Measurements from ENCODE around the gene TAF11. TPM values are rescaled to one million over a fixed set of nuclear protein-coding genes. Genes with fewer than 3 reads are reported as not detected.
A peak's percentile ranks its signal among the peaks of the same experiment; 100 is the strongest.

TAF11 gene
- total and polyA plus RNA-seq, 11 donors = 14.6 to 75.7 (median 21.8) TPM

DNA sequence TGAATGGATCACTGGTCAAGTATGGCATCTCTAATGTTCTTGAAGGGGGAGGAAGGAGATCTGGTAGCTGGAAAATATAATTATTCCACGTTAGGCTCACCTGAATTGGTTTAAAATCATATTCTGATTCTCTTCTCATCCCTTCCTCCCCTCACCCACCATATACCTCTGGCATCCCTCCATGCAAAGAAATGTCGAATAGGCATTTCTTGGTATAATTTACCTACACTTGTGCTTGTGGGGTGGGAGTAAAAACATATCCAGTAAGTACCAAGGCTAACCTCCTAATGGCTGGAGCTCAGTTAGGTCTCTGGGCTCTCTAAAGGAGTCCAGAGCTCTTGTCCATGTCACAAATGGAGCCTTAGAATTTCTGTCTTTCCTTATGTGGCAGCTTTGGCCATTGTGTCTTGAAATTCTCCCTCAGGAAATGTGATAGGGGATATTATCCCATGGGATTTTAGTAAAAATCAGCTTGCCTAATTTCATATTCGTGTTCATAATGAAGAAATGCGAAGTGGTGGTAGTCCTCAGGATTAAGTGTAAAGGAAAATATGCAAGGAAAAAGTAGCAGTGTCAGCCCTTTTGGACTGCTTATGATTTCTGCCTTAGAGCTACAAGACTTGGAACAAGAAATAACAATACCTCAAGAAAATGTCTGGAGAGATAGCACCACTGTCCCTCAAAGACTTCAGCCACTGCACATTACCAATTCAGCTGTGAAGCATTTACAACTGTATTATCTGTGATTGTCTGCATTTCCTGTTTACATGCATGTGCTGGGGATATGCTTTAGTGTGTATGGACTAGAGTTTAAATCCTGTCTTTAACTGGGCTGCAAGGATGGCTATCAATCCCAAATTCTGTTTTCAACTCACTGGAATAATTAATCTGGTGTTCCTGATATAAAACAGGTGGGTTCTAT lies 12.3 kb downstream of the TAF11 start:
- ATAC-seq = no peak
- peaks cover 0 to 100% (median 99%) of the 10 kb centered on the region in 9 donors for H3K36me3 ChIP-seq
- H3K9me3 ChIP-seq = no peaks in the 10 kb centered on the region
- 80 to 90% (median 83%) methylated on average over 4 of the region's 4 CpGs for WGBS, 4 donors
- TF ChIP-seq POLR2A (IDR thresholded peaks at IDR 0.05) = no peak
- TF ChIP-seq, protein P1, sequence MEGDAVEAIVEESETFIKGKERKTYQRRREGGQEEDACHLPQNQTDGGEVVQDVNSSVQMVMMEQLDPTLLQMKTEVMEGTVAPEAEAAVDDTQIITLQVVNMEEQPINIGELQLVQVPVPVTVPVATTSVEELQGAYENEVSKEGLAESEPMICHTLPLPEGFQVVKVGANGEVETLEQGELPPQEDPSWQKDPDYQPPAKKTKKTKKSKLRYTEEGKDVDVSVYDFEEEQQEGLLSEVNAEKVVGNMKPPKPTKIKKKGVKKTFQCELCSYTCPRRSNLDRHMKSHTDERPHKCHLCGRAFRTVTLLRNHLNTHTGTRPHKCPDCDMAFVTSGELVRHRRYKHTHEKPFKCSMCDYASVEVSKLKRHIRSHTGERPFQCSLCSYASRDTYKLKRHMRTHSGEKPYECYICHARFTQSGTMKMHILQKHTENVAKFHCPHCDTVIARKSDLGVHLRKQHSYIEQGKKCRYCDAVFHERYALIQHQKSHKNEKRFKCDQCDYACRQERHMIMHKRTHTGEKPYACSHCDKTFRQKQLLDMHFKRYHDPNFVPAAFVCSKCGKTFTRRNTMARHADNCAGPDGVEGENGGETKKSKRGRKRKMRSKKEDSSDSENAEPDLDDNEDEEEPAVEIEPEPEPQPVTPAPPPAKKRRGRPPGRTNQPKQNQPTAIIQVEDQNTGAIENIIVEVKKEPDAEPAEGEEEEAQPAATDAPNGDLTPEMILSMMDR (IDR thresholded peaks at IDR 0.05) = no peak
- DNase-seq = no peak
- no peak overlapping the region for H3K27ac ChIP-seq
- intact Hi-C loops (cut with DNase I) = loop anchor here in 2 of 10 donors (10.0 kb wide), 2 partner anchors 111 to 269 kb away; partner anchors contain the start of gene TCP11 (in 1 of the 2)
- H3K27me3 ChIP-seq = no peaks in the 10 kb centered on the region
- no peaks in the 10 kb centered on the region for H3K4me1 ChIP-seq
- H3K4me3 ChIP-seq = no peak overlapping the region

DNA sequence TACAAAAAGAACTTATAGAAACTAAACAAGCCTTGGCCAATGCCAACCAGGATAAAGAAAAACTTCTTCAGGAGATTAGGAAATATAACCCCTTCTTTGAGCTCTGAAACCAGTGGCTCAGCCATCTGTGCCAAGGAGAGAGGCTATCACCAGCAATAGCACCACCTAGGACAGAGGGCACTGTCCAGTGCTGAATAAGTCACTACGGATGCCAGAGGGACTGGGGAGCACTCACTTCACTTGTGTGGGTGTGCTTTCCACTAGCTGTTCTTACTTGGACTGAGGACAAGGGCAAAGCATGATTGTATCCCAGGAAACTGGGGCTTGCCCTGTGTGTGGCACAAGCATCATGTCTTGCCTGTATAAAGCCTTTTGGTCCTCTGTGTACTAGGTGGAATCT lies 15.5 kb downstream of the TAF11 start:
- 33 to 53% (median 52%) methylated on average over 1 of the region's 1 CpG for WGBS, 4 donors
- H3K36me3 ChIP-seq = peaks cover 0 to 100% (median 93%) of the 10 kb centered on the region in 9 donors

DNA sequence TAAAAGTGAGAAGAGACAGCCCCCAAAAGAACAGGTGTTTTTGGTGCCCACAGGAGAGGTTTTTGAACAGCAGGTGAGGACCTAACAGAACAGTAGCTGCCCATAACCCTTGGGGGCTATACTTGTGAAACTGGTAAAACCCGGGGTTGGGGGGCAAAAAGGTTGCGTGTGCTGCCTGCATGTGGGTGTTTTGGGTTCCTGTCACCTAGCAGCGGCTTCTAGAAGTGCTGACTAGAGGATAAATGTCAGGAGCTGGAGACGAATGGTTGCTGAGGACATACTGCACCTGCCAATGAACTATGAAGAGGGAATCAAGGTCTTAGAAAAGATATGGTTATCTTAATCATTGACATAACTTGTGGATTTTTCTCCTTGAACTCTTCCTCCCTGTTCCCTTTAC lies 16.0 kb downstream of the TAF11 start:
- Histone ChIP-seq H3K27me3 (no peaks in the 10 kb centered on the region), H3K27ac (no peak overlapping the region), H3K9me3 (no peaks in the 10 kb centered on the region), H3K36me3 (peaks cover 0 to 100% (median 92%) of the 10 kb centered on the region in 9 donors), H3K4me3 (no peak overlapping the region), H3K4me1 (peaks cover 0 to 10% (median 0%) of the 10 kb centered on the region in 12 donors)
- ATAC-seq = no peak
- WGBS, 4 donors = 75 to 87% (median 82%) methylated on average over 4 of the region's 4 CpGs
- DNase-seq = no peak
- intact Hi-C loops (cut with DNase I) = loop anchor here in 2 of 10 donors (10.0 kb wide), 2 partner anchors 107 to 273 kb away; partner anchors contain the start of gene TCP11 (in 1 of the 2)
- TF ChIP-seq, protein P1 (IDR thresholded peaks at IDR 0.05) = no peak
- no peak for TF ChIP-seq POLR2A (IDR thresholded peaks at IDR 0.05)

More for the DNA sequence above, 15.5 kb downstream of the TAF11 start:
- Histone ChIP-seq H3K27me3 (no peaks in the 10 kb centered on the region), H3K27ac (no peak overlapping the region), H3K4me3 (no peak overlapping the region), H3K4me1 (peaks cover 0 to 6% (median 0%) of the 10 kb centered on the region in 12 donors), H3K9me3 (no peaks in the 10 kb centered on the region)
- intact Hi-C loops (cut with DNase I) = loop anchor here in 2 of 10 donors (10.0 kb wide), 2 partner anchors 108 to 272 kb away; partner anchors contain the start of gene TCP11 (in 1 of the 2)
- TF ChIP-seq POLR2A (IDR thresholded peaks at IDR 0.05) = no peak
- TF ChIP-seq, protein P1 (IDR thresholded peaks at IDR 0.05) = no peak
- ATAC-seq (no peak), DNase-seq (no peak)

DNA sequence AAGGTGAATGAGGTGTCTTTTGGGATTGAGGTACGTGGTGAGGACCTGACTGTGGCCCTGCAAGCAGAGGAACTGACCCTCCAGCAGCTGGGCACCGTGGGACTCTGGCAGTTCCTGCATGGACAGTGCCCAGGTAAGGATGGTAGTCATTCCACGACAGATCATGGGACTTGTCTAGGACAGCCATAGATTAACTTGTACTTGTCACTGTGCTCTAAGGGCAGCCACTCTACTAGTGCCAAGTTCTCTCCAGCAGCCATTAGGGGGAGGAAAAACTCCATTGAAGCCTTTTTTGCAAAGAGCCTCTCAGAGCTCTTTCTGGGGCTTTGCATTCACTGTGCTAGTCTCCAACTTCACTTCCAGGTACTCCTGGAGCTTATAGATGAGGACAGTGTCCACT lies 20.4 kb downstream of the TAF11 start:
- Histone ChIP-seq H3K9me3 (no peaks in the 10 kb centered on the region), H3K36me3 (peaks cover 0 to 89% (median 60%) of the 10 kb centered on the region in 9 donors), H3K4me1 (peaks cover 0 to 35% (median 9%) of the 10 kb centered on the region in 12 donors), H3K27ac (peak overlapping the region in 6 of 12 donors; percentile 17 to 58 (median 40)), H3K27me3 (no peaks in the 10 kb centered on the region), H3K4me3 (no peak overlapping the region)
- TF ChIP-seq POLR2A (IDR thresholded peaks at IDR 0.05) = no peak
- TF ChIP-seq, protein P1 (IDR thresholded peaks at IDR 0.05) = peak in 8 of 12 donors; percentile 18 to 43 (median 26)
- intact Hi-C loops (cut with DNase I) = loop anchor here in 3 of 10 donors (5.0 to 10.0 kb wide), 2 partner anchors 275 to 277 kb away; partner anchors contain the start of gene TCP11 (in 3 of the 3)
- 58 to 73% (median 62%) methylated on average over 3 of the region's 3 CpGs for WGBS, 4 donors
- DNase-seq = no peak
- peak; percentile 30 to 63 (median 49) for ATAC-seq

All from heart left ventricle (tissue), 16 donors.